NB4 (cell line): ENCODE results near the gene PARD3.

Source experiments
- DNase-seq: peaks from one replicate; pipeline ENCODE4 v3.0.0; 2010; ENCODE audit warnings: low read depth
- H3K4me3 ChIP-seq: one replicate; pipeline ENCODE4 v1.5.1; 2011; ENCODE audit warnings: mild to moderate bottlenecking, low read depth, low read length, moderate library complexity
- MYC ChIP-seq: IDR thresholded peaks from 2 replicates; pipeline ENCODE4 v1.6.1; 2011; ENCODE audit warnings: low read depth, low read length
- POLR2A ChIP-seq: IDR thresholded peaks from 2 replicates; pipeline ENCODE4 v1.6.1; 2011; ENCODE audit warnings: mild to moderate bottlenecking; ENCODE audit not compliant: insufficient read length; ENCODE audit errors: extremely low read depth
- TF ChIP-seq, protein P1 (sequence below): IDR thresholded peaks from one replicate; pipeline ENCODE4 v1.5.1; 2012; ENCODE audit warnings: low read depth, low read length
- TF ChIP-seq, protein P2 (sequence below): IDR thresholded peaks from 2 replicates; pipeline ENCODE4 v1.6.1; 2011; ENCODE audit warnings: low read depth, low read length

Gene PARD3

DNA sequence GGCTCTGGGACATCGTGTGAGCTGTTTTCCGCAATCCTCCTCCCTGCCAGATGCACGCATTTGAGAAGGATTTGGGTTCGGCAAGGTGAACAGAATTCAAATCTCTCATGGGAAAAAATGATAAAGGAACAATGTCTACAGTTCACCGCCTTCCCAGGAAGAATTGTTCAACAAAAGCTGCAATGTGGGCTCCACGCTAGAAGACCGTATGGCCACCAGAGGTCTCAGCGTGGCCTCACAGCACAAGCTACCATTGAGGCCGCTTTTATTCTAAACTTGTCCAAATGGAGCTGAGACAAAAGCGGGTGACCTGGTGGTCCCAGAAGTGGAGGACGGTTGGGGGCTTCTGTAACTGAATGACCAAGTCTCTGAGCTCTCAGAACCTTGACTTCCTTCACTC lies 733.1 kb downstream of the PARD3 start:
- DNase-seq, result no peak
- TF ChIP-seq, protein P1, sequence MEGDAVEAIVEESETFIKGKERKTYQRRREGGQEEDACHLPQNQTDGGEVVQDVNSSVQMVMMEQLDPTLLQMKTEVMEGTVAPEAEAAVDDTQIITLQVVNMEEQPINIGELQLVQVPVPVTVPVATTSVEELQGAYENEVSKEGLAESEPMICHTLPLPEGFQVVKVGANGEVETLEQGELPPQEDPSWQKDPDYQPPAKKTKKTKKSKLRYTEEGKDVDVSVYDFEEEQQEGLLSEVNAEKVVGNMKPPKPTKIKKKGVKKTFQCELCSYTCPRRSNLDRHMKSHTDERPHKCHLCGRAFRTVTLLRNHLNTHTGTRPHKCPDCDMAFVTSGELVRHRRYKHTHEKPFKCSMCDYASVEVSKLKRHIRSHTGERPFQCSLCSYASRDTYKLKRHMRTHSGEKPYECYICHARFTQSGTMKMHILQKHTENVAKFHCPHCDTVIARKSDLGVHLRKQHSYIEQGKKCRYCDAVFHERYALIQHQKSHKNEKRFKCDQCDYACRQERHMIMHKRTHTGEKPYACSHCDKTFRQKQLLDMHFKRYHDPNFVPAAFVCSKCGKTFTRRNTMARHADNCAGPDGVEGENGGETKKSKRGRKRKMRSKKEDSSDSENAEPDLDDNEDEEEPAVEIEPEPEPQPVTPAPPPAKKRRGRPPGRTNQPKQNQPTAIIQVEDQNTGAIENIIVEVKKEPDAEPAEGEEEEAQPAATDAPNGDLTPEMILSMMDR, result peak; percentile 7
- TF ChIP-seq MYC, result no peak
- TF ChIP-seq, protein P2, sequence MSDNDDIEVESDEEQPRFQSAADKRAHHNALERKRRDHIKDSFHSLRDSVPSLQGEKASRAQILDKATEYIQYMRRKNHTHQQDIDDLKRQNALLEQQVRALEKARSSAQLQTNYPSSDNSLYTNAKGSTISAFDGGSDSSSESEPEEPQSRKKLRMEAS, result no peak
- no peak for TF ChIP-seq POLR2A
- no peak overlapping the region for H3K4me3 ChIP-seq

DNA sequence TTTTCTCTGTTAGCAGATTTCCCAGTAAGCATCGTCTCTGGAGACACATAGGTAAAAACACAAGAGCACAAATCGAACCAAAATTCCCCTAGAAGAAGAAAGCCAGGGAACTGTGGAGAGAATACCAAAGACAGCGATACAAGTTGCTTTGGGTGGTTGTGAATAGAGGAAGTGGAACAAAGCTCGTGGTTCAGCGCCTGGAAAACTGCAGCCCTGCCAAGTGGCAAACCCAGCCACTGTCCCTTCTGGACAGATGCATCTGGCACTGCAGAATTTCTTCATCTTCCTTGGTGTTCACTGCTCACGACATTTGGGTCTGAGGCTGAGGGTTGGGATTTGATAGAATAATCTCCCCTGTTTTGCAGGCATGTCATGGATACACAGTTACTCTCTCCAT lies 733.8 kb downstream of the PARD3 start:
- TF ChIP-seq, protein P1, result no peak
- TF ChIP-seq, protein P2, result no peak
- TF ChIP-seq MYC, result no peak
- TF ChIP-seq POLR2A, result no peak
- DNase-seq, result no peak
- no peak overlapping the region for H3K4me3 ChIP-seq

DNA sequence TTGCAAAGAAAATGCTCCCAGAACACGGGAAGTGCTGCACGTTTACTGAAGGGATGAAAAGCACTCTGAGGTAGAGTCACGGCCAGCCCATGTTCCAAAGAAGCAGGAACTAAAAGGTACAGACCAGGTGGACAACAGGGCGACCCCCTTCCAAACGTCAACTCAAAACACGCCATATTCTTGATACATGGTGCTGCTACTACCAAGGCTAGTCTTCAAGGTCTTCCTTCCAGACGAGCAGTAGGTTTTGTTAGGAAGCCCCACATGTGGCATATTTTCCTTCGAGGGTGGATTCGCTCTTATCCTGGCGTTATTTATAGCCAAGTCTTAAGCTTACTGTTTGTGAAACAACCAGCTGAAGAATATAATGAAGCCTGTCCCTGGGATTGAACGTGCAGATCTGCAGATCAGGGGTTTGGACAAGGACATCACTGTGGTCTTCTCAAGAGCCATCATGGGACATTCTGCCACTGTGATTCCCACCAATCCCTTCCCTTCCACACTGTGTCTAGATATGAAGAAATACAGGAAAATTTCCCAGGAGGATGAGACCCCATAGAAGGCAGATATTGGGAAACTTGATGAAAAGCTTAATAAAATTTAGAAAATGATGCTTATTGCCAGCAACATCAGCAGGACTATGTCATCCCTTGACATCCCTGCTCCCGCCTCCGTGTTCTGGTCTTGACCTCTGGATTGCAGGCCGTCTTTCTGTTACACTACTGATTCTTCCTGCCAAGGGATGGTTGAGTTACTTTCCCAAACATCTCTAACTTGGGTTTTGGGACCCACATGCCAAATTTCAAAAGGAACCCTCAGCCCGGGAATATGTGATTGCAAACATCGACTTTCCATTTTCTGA lies 734.4 kb downstream of the PARD3 start:
- TF ChIP-seq, protein P1, result no peak
- TF ChIP-seq MYC (no peak), POLR2A (no peak)
- TF ChIP-seq, protein P2, result no peak
- no peak for DNase-seq

DNA sequence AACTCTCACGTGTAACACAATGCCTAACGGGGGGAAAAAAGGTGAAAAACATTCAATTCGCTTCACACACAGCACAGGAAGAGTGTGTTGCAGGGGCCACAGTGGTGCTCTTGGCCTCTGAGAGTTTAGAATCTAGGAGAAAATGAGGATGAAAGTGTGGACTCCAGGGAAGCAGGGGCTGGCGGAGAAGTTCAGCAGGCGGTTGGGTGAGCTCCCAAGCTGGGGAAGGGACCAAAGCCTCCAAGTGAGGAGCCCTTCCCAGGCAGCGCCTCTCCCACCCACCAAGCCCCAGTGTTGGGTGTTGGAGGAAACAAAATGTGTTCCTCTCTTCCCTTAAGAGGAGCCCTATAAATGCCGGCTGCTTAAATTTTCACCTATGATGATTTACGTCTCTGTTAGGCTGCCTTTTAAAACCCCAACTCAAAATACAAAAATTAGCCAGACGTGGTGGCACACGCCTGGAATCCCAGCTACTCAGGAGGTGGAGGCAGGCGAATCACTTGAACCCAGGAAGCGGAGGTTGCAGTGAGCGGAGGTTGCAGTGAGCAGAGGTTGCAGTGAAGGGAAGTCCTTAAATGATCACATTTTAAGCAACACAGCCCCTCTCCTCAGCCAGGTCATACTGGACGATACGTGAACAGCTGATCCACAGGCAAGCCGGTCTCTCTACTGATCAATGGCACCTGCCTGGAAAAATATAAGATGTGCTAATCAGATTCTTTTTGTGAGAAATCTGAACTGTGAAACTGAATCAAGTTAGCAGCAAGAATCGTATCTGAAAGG lies 735.2 kb downstream of the PARD3 start:
- no peak for DNase-seq
- TF ChIP-seq, protein P1, result no peak
- TF ChIP-seq, protein P2, result no peak
- no peak for TF ChIP-seq POLR2A
- no peak overlapping the region for H3K4me3 ChIP-seq

More for the DNA sequence above, 734.4 kb downstream of the PARD3 start:
- no peak overlapping the region for H3K4me3 ChIP-seq

DNA sequence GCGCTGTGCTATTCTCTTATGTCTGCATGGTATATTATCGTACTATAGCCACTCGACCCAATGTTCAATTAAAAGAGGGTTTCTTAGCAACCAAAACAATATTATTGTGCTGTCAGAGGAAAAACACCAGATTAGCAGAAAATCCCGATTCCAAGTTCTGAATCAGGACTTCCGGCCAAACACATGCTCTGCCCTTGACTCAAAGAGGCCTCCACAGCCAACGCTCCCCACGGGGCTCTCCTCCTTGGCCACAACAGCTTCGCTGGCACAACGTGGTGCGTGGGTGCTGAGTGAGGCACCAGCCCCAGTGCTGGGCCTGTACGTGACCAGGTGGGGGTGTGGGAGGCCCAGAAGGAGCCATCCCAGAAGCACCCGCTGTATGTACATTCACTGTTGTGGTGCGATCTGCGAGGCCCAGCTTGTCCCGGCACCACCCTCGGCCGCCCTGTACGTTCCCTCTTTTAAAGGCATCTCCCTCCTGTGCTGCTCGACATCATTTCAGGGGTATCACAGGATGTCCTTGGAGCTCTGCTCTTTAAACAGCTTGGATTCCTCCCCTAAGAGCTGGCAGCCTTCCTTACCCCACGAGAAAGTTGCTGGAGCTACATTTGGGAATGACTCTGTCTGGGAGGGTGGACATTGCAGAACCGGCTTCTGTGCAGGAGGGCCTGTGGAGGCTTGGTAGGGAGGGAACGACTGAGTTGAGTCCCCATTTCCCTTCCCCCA lies 736.2 kb downstream of the PARD3 start:
- no peak overlapping the region for H3K4me3 ChIP-seq
- TF ChIP-seq, protein P2, result no peak
- TF ChIP-seq MYC, result no peak
- TF ChIP-seq, protein P1, result no peak
- no peak for TF ChIP-seq POLR2A
- no peak for DNase-seq
